ENCODE measurements around the gene HS2ST1. TPM values are rescaled to one million over a fixed set of nuclear protein-coding genes. Genes with fewer than 3 reads are reported as not detected.
"Not testable (repeated sequence)": the region's sequence is repeated elsewhere in the genome, so short reads cannot be mapped to it uniquely, and the experiment has no call there.

The HS2ST1 gene
- total RNA-seq, 4 donors from 2014 or later: 6.3 to 11.7 (median 10.3) TPM

GRCh38 chr1:86872086-86872485 is 42.3 kb upstream of the HS2ST1 start:
- TF ChIP-seq EP300 (IDR thresholded peaks at IDR 0.05) (no peak), POLR2A (IDR thresholded peaks at IDR 0.05) (no peak), POLR2AphosphoS5 (IDR thresholded peaks at IDR 0.05) (no peak), CTCF (IDR thresholded peaks at IDR 0.05) (no peak)
- Histone ChIP-seq H3K27ac (no peak overlapping the region), H3K9me3 (no peaks in the 10 kb centered on the region), H3K27me3 (no peaks in the 10 kb centered on the region), H3K4me3 (no peak overlapping the region), H3K36me3 (peaks cover 26% of the 10 kb centered on the region), H3K4me1 (peaks cover 2% of the 10 kb centered on the region)
- WGBS: 89% methylated on average over 8 of the region's 8 CpGs
- DNase-seq (ENCODE audit: low spot score in 2 of 2): no peak

- Histone ChIP-seq H3K27me3 (no peaks in the 10 kb centered on the region), H3K9me3 (no peaks in the 10 kb centered on the region), H3K4me1 (no peaks in the 10 kb centered on the region), H3K27ac (no peak overlapping the region), H3K36me3 (peaks cover 41% of the 10 kb centered on the region), H3K4me3 (no peak overlapping the region)
- TF ChIP-seq CTCF (IDR thresholded peaks at IDR 0.05) (no peak), POLR2A (IDR thresholded peaks at IDR 0.05) (no peak), POLR2AphosphoS5 (IDR thresholded peaks at IDR 0.05) (no peak), EP300 (IDR thresholded peaks at IDR 0.05) (no peak)
- WGBS: 93% methylated on average over 1 of the region's 1 CpG
- DNase-seq (ENCODE audit: low spot score in 2 of 2): no peak
Observed at GRCh38 chr1:86875722-86876121, 38.7 kb upstream of the HS2ST1 start.

- no peak overlapping the region for H3K4me3 ChIP-seq
- DNase-seq (ENCODE audit: low spot score in 2 of 2): no peak
Observed at GRCh38 chr1:86887479-86888162, 26.8 kb upstream of the HS2ST1 start.

GRCh38 chr1:86888327-86888726 is 26.1 kb upstream of the HS2ST1 start:
- 95% methylated on average over 5 of the region's 5 CpGs for WGBS

More at GRCh38 chr1:86887479-86888162, 26.8 kb upstream of the HS2ST1 start:
- H3K36me3 ChIP-seq: no peaks in the 10 kb centered on the region
- H3K4me1 ChIP-seq: no peaks in the 10 kb centered on the region
- no peaks in the 10 kb centered on the region for H3K27me3 ChIP-seq
- no peak overlapping the region for H3K27ac ChIP-seq
- no peak for TF ChIP-seq POLR2AphosphoS5 (IDR thresholded peaks at IDR 0.05)
- TF ChIP-seq POLR2A (IDR thresholded peaks at IDR 0.05): no peak
- TF ChIP-seq EP300 (IDR thresholded peaks at IDR 0.05): no peak
- no peak for TF ChIP-seq CTCF (IDR thresholded peaks at IDR 0.05)
- no peaks in the 10 kb centered on the region for H3K9me3 ChIP-seq
- 92% methylated on average over 5 of the region's 5 CpGs for WGBS

GRCh38 chr1:86899401-86899800 is 15.0 kb upstream of the HS2ST1 start:
- not testable (repeated sequence) for H3K27me3 ChIP-seq; DNase-seq (ENCODE audit: low spot score in 2 of 2); H3K4me3 ChIP-seq; H3K4me1 ChIP-seq; H3K9me3 ChIP-seq; H3K27ac ChIP-seq
- H3K36me3 ChIP-seq: peaks cover 19% of the 10 kb centered on the region
- no CpG with 5 or more reads among the region's 33 CpGs for WGBS

More at GRCh38 chr1:86888327-86888726, 26.1 kb upstream of the HS2ST1 start:
- Histone ChIP-seq H3K9me3 (no peaks in the 10 kb centered on the region), H3K27ac (no peak overlapping the region), H3K27me3 (no peaks in the 10 kb centered on the region), H3K4me3 (no peak overlapping the region), H3K4me1 (no peaks in the 10 kb centered on the region), H3K36me3 (no peaks in the 10 kb centered on the region)
- no peak for TF ChIP-seq EP300 (IDR thresholded peaks at IDR 0.05)
- DNase-seq (ENCODE audit: low spot score in 2 of 2): no peak

GRCh38 chr1:86905875-86906274 is 8.6 kb upstream of the HS2ST1 start:
- H3K4me3 ChIP-seq: no peak overlapping the region
- H3K4me1 ChIP-seq: peaks cover 3% of the 10 kb centered on the region
- WGBS: 72% methylated on average over 1 of the region's 1 CpG
- H3K36me3 ChIP-seq: peaks cover 18% of the 10 kb centered on the region
- no peaks in the 10 kb centered on the region for H3K27me3 ChIP-seq
- no peak overlapping the region for H3K27ac ChIP-seq
- DNase-seq (ENCODE audit: low spot score in 2 of 2): no peak
- TF ChIP-seq POLR2A (IDR thresholded peaks at IDR 0.05) (no peak), CTCF (IDR thresholded peaks at IDR 0.05) (no peak), EP300 (IDR thresholded peaks at IDR 0.05) (no peak), POLR2AphosphoS5 (IDR thresholded peaks at IDR 0.05) (no peak)
- no peaks in the 10 kb centered on the region for H3K9me3 ChIP-seq
